Activated CD4-positive, CD25-positive, alpha-beta regulatory T cell (primary cell): ENCODE results near the gene P4HA2.

ENCODE experiments used
- DNase-seq, 4 experiments: peaks; one replicate each; lab custom pipeline; 2025; lab: John Stamatoyannopoulos, UW

Gene P4HA2

DNA sequence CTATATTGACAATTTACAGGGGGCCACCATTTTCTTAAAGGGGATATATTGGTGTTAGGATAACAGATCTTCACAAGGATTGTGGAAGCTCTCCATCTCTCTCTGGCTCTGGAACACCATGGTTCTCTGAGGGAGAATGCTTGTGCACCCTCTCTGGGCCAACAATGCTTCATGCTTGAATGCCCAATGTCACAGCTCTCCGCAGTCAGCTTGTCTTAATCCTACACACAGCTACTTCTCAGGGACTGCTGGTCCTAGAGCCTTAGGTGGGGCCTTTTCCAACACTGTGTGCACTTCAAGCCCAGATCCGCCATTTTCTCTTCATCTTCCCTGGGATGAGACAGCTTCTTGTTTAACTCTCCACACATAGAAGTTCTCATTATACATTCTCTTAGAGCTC, 22.9 kb upstream of the P4HA2 start:
- no peak for DNase-seq

GRCh38 chr5:132246806-132247205, 19.2 kb upstream of the P4HA2 start:
- DNase-seq: no peak

- no peak for DNase-seq
Observed at GRCh38 chr5:132245593-132245992, 17.9 kb upstream of the P4HA2 start.

- DNase-seq: no peak
Observed at GRCh38 chr5:132243366-132243977, 15.8 kb upstream of the P4HA2 start.

- no peak for DNase-seq
Observed at GRCh38 chr5:132239776-132240175, 12.1 kb upstream of the P4HA2 start.

DNA sequence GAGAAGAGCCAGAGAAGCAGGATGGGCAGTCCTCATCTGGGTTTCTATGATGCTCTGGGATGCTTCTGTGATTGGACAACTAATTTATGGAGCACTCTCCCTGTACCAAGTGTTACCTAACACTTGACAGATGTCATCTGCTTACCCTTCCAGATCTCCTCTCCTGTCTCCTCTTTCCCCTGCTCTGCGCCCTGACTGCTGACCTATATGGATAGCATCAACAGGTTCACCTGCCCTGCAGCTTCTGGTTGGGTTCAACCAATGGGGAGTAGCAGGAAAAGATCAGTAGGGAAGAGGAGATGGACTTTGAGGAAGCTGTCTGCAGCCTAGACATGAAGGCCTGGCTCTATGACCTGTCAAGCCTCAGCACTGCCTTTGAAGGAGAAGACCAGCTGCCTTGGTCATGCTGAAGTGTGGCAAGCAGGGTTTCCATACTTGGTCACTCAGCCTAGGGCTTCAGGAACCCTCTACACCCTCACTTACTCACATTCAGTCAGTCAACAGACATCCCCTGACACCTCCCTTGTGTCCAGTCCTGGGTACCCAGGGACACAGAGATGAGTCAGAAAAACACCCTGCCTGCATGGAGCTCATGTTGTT, 11.3 kb upstream of the P4HA2 start:
- DNase-seq: no peak

DNA sequence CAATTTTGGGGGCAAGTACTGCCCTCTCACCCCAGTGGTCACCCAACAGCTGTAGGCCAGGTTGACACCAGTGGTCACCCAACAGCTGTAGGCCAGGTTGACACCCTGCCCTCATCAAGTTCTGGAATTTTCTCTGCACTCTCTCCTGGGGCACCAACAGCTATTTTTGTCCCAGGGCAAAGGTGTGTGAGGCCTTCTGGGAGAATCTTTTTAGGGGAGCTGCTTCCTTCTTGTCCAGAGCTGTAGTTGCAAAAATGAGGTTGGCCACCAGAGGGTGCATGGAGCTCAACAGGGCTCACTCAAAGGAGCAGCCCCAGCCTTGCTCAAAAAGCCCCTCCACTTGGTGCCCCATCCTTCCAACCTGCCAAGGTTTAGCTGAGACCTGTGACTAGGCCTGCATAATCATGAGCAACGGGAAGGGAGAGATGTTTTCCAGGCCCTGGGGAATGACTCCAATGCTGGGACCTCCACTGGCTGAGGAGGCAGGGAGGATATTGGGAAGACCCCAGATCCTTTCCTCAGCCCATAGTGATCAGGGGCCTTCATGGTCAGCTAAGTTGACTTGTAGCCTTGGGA, 10.6 kb upstream of the P4HA2 start:
- peak; percentile 34 to 66 (median 51) for DNase-seq

DNA sequence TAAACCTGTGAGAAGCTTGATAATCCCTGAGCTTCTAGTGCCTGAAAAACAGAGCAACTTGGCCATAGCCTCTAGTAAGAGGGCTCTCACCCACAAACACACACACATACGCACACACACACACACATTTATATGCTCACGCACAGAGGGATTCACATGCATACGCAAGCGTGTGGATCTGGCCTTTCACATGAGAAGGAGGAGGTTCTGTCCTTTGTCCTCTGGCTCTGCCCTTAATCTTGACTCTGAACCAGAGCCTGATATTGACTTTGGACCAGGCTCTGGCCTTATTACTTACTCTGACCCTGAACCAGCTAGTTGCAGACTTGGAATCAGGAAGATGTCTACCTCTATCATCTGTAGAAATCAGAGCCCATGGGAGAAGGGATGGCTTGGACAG, 10.0 kb upstream of the P4HA2 start:
- DNase-seq: no peak

GRCh38 chr5:132237141-132237540, 9.5 kb upstream of the P4HA2 start:
- DNase-seq: no peak

- DNase-seq: no peak
Observed at GRCh38 chr5:132235340-132235739, 7.7 kb upstream of the P4HA2 start.

DNA sequence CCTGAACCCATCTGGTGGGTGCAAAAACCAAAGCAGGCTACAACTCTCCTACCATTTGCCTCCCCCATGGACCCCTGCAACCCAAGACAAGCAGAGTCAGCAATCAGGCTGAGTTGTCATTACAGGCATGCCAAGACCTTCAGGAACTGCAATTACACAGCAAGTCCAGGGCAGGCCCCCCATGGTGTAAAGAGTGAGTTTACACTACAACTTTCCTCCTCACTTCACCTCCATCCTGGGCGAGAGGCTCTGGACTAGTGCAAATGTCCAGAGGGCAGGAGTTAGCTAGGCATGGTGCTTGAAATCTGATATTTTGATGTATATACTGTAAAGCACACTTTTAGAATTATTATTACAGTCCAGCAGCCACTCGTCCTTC, 7.0 kb upstream of the P4HA2 start:
- DNase-seq: no peak

DNA sequence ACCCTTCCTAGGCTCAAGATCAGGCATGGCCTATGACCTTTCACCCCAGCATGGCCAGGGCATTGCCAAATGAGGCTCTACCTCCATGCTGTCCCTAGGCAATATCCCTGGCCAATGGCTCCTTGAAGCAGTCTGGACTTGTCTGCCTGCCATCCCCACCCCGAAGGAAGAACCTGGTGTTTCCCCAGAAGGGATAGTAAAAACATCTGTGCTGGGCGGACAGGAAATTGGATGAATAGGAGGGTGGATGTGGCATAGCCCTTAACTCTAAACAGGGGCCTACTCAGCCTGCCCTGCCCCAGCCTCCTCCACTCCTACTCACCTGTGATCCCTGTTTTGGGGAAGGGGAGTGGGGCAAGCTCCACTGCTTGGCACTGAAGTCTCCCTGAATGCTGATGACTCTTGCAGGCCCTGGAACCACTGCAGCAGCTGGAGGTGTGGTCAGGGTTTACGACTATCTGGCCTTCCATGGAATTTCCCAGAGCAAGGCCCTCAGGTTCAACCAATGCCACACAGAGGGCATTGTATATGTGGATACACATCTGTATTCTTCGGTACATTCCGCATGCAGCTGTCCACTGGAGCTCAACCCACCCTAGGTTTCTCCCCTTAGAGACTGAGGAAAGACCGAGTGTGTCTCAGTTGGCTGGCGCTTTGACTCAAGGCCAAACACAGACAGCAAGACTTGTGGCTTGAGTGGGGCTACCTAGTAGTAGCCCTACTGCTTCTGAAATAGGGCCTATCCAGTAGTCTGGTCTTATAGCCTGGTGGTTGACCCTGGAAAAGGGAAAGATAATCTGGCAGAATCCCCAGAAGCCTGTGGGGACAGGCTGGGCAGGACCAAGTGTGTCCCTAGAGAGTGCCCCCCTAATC, 6.4 kb upstream of the P4HA2 start:
- no peak for DNase-seq

- DNase-seq: no peak
Observed at GRCh38 chr5:132233081-132233480, 5.4 kb upstream of the P4HA2 start.

GRCh38 chr5:132232465-132232864, 4.8 kb upstream of the P4HA2 start:
- no peak for DNase-seq

- DNase-seq: no peak
Observed at GRCh38 chr5:132230871-132231270, 3.2 kb upstream of the P4HA2 start.

- DNase-seq: no peak
Observed at GRCh38 chr5:132229236-132229635, 1.6 kb upstream of the P4HA2 start.

- no peak for DNase-seq
Observed at GRCh38 chr5:132228241-132229035, 785 bp upstream of the P4HA2 start.

DNA sequence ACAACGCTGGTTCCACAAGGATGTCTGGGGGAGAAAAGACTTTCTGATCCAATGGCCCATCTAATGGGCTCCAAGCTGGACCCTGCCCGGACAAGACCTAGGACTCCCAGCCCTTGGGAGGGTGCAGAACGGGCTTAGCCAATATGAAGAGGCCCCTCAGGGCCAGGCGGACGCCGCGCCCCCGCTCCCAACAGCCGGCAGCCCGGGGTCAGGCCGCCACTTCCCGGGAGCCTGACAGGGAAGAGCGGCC, 493 bp downstream of the P4HA2 start:
- DNase-seq: no peak

- DNase-seq: no peak
Observed at GRCh38 chr5:132226516-132227234, 978 bp downstream of the P4HA2 start.

DNA sequence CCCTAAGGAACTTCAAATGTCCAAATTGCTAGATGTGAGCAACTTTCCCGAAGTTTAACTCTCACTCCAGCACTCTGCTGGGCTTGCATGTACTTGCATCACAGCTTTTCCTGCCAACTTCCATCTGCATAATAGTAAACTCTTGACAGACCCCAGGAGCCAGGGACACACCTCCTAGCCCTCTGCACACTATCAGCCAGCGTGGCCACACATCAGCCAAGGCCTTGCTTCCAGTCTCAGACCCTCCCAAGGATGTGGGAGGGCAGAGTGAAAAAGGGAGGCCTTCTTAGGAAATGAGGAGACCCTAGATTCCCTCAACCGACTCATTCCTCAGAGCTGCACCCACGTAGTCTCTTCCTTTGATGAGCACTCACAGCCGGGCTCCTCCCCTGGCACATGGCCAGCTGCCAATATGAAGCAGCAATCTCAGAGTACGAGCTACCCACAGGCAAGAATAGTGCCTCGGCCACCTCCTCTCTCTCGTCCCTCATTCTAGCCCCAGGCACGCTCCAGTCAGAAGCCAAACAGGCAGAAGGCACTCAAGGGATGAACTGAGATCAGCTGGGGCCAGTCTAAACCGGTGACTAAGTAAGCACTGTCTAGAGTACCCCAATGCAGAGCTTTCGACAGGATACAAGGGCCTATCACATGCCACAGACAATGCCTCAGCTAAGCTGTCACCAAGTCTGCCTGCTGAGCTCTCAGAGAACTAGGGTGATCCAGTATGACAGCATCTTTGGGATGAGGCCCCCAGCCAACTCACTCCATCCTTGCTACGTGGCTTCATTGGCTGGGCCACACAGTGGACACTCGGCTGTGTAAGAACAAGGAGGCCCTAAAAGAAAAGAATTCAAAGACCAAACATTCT, 2.3 kb downstream of the P4HA2 start:
- no peak for DNase-seq

GRCh38 chr5:132224716-132225115, 2.9 kb downstream of the P4HA2 start:
- no peak for DNase-seq
